ENCODE data around the gene CYP26C1.

CYP26C1 gene

GRCh38 chr10:93070378-93071176 is 10.0 kb downstream of the CYP26C1 start:
- DNase-seq (ENCODE audit: insufficient read length, low spot score) (no peak), FAIRE-seq (no peak)
- TF ChIP-seq CTCF (IDR thresholded peaks at IDR 0.05; ENCODE audit: insufficient read depth, missing control alignments): no peak

DNA sequence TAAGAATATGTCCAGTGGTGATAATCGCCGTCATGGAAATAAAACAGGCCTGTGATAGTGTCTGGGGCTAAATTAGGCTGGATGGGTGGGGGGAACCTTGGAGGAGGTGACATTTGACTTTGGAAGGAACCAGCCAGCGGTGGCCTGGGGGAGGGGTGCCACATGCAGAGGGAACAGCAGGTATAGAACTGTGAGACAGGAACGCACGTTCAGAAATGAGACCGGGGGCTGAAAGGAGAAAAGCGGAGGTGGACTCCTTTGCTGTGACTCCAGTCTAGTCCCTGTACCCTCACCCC is 10.5 kb downstream of the CYP26C1 start:
- TF ChIP-seq CTCF (IDR thresholded peaks at IDR 0.05; ENCODE audit: insufficient read depth, missing control alignments): no peak
- no peak for FAIRE-seq
- no peak for DNase-seq (ENCODE audit: insufficient read length, low spot score)

DNA sequence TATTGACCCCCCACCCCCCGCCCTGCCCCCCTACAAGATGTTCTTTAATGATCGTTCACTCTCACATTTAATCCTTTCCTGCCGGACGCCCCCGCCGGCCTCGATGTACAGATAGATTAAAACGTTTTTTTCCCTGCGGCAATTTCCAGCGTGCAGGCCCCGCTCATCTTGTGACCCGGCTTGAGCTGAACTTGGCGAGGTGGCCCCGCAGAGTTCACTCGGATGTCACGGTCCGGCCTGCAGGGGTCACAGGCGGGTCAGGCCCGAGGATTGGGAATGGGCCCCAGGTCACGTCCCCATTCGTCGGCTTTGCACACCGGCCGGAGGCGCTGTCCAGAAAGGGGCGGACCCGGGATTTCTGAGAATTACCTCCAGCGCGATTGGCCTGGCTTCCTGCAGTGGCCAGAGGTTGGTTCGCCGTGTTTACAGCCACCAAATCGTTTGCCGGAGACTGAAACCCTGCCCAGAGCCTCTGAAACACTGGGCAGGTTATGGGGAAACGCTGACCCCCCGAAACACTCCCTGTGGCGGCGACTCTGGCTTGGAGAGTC is 11.2 kb downstream of the CYP26C1 start:
- no peak for FAIRE-seq
- DNase-seq (ENCODE audit: insufficient read length, low spot score): no peak
- TF ChIP-seq CTCF (IDR thresholded peaks at IDR 0.05; ENCODE audit: insufficient read depth, missing control alignments): no peak

DNA sequence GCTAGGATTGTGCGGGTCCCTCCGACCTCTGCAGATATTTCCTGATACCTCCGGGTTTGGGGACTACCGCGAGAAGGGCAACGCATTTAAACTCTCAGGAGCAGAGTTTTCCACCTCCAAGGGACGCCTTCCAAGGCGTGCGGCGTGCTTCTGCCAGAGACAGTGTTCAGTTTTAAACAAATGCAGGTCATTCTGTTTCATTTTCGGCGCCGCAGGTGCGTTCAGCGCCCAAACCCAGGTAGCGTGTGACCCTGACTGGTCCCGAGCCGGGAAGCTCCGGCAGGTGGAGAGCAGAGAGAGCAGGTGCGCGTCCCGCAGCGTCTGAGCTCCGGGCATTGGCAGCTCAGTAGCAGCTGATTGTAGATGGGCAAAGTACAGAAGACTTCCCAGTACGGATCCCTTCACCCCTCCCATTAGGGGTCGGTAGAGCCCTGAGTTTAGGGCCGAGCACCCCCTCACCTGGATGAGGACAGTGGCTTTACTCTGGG is 11.7 kb downstream of the CYP26C1 start:
- TF ChIP-seq CTCF (IDR thresholded peaks at IDR 0.05; ENCODE audit: insufficient read depth, missing control alignments): no peak
- DNase-seq (ENCODE audit: insufficient read length, low spot score): no peak
- no peak for FAIRE-seq

DNA sequence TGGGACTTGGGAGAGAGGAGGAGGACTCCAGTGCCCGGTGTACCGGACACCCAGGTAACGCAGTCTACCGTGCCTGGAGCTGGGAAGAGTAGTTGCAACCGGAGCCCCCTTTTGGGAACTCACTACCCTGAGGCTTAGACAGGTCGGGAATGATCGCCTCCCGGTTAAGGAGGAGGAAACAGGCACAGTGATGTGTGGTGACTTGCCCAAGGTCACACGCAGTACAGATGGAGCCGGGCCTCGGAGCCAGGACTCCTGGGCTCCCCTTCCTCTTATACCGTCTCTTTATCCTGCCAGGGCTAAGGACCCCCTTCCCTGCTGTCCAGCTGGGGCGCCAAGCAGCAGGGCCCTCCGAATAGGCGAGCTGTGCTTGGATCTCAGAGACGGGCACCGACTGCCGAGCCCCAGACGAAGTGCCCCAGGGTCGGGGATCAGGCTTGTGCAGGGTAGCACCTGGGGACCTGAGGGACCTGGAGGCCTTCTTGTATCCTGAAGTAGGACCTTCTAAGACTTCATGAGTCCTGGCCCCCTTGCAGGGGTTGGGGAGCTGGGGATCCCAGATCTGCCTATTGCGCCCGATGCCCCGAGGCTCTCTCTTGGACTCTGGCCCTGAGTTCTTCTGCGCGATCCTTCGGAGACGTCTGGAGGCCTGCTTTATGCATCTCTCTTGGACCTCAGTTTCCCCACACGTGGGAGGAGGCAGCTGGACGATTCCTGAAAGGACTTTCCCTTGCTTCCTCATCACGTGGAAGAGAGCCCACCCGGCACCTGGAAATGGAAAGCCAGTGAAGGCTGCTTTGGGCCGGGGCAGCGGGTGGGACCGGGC is 12.3 kb downstream of the CYP26C1 start:
- DNase-seq (ENCODE audit: insufficient read length, low spot score): no peak
- FAIRE-seq: no peak
- TF ChIP-seq CTCF (IDR thresholded peaks at IDR 0.05; ENCODE audit: insufficient read depth, missing control alignments): no peak

DNA sequence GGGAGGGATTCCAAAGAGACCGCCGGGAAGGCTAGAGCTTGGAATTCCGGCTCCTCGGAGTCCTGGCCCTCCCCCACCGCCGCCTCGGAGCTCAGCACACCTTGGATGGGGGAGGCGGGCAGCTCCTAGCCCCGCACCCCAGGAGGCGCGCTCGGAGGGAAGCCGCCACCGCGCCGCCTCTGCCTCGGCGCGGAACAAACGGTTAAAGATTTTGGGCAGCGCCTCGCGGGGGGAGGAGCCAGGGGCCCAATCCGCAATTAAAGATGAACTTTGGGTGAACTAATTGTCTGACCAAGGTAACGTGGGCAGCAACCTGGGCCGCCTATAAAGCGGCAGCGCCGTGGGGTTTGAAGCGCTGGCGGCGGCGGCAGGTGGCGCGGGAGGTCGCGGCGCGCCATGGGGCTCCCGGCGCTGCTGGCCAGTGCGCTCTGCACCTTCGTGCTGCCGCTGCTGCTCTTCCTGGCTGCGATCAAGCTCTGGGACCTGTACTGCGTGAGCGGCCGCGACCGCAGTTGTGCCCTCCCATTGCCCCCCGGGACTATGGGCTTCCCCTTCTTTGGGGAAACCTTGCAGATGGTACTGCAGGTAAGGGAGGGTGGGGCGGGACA is 13.0 kb downstream of the CYP26C1 start, which contains the start of gene CYP26A1:
Gene CYP26A1 (plus strand): TSS at position 355 of the 608 bp plus-strand sequence. CDS start 42 bp downstream, at position 397.
- DNase-seq (ENCODE audit: insufficient read length, low spot score): no peak
- TF ChIP-seq CTCF (IDR thresholded peaks at IDR 0.05; ENCODE audit: insufficient read depth, missing control alignments): no peak
- no peak for FAIRE-seq

All from D721Med (cell line).